SK-N-SH (cell line): ENCODE data around the gene STK26.

Experiments
- ELF1 ChIP-seq: IDR thresholded peaks from 2 replicates; pipeline ENCODE4 v1.4.0; 2012
- EP300 ChIP-seq, 2 experiments: IDR thresholded peaks; 2 replicates each; pipeline versions ENCODE4 v1.4.0 to v1.6.1; 2012; ENCODE audit warnings: borderline replicate concordance in 1 of 2, low read depth in 1 of 2, low read length in 1 of 2
- EZH2phosphoT487 ChIP-seq: fragments of 200-600 bp; sonication (generic); IDR thresholded peaks from 2 replicates; pipeline ENCODE4 v1.6.1; 2017; ENCODE audit warnings: low read depth, mixed run types, mild to moderate bottlenecking, antibody characterized with exemption, moderate library complexity, borderline replicate concordance
- FOXM1 ChIP-seq: IDR thresholded peaks from 2 replicates; pipeline ENCODE4 v1.4.0; 2012; ENCODE audit warnings: low read depth, mild to moderate bottlenecking
- GABPA ChIP-seq: IDR thresholded peaks from 2 replicates; pipeline ENCODE4 v1.4.0; 2012; ENCODE audit warnings: low read depth, mild to moderate bottlenecking
- MAX ChIP-seq: IDR thresholded peaks from 2 replicates; pipeline ENCODE4 v1.4.0; 2012; ENCODE audit warnings: low read depth
- MEF2A ChIP-seq: IDR thresholded peaks from 2 replicates; pipeline ENCODE4 v1.4.0; 2012; ENCODE audit warnings: low read depth, borderline replicate concordance
- PBX3 ChIP-seq: IDR thresholded peaks from 2 replicates; pipeline ENCODE4; 2012
- POLR2AphosphoS5 ChIP-seq: IDR thresholded peaks from 2 replicates; pipeline ENCODE4 v1.6.1; 2012; ENCODE audit warnings: low read depth, low read length
- RFX5 ChIP-seq: IDR thresholded peaks from 2 replicates; pipeline ENCODE4 v1.6.1; 2012; ENCODE audit warnings: mild to moderate bottlenecking, improper control_type of control experiment, low read length
- SIN3A ChIP-seq: IDR thresholded peaks from 2 replicates; pipeline ENCODE4 v1.6.1; 2012; ENCODE audit warnings: low read depth, mild to moderate bottlenecking, low read length, moderate library complexity, borderline replicate concordance
- USF2 ChIP-seq: fragments of 150-350 bp; IDR thresholded peaks from 2 replicates; pipeline ENCODE4 v1.6.1; 2017; ENCODE audit warnings: antibody characterized with exemption, low read length, low read depth, borderline replicate concordance
- TF ChIP-seq, protein P1 (sequence below): fragments of 200-600 bp; sonication (generic); IDR thresholded peaks from 2 replicates; pipeline ENCODE4 v1.6.1; 2017; ENCODE audit warnings: antibody characterized with exemption, mild to moderate bottlenecking, moderate library complexity

GRCh38 chrX:132046533-132046932, 23.4 kb downstream of the STK26 start:
- TF ChIP-seq, protein P1, sequence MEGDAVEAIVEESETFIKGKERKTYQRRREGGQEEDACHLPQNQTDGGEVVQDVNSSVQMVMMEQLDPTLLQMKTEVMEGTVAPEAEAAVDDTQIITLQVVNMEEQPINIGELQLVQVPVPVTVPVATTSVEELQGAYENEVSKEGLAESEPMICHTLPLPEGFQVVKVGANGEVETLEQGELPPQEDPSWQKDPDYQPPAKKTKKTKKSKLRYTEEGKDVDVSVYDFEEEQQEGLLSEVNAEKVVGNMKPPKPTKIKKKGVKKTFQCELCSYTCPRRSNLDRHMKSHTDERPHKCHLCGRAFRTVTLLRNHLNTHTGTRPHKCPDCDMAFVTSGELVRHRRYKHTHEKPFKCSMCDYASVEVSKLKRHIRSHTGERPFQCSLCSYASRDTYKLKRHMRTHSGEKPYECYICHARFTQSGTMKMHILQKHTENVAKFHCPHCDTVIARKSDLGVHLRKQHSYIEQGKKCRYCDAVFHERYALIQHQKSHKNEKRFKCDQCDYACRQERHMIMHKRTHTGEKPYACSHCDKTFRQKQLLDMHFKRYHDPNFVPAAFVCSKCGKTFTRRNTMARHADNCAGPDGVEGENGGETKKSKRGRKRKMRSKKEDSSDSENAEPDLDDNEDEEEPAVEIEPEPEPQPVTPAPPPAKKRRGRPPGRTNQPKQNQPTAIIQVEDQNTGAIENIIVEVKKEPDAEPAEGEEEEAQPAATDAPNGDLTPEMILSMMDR, result no peak
- no peak for TF ChIP-seq MEF2A
- no peak for TF ChIP-seq ELF1
- TF ChIP-seq POLR2AphosphoS5, result no peak
- TF ChIP-seq MAX, result no peak
- TF ChIP-seq PBX3, result no peak
- TF ChIP-seq FOXM1, result no peak
- TF ChIP-seq SIN3A, result no peak
- TF ChIP-seq RFX5, result no peak
- no peak for TF ChIP-seq GABPA
- no peak for TF ChIP-seq EP300 (IDR thresholded peaks at IDR 0.05; ENCODE audit: borderline replicate concordance in 1 of 2, low read depth in 1 of 2, low read length in 1 of 2)
- no peak for TF ChIP-seq EZH2phosphoT487
- no peak for TF ChIP-seq USF2
